Left kidney (tissue), 2 donors: ENCODE results near the gene VSX1. TPM values are rescaled to one million over a fixed set of nuclear protein-coding genes. Genes with fewer than 3 reads are reported as not detected.

ENCODE experiments used
- DNase-seq: peaks from one replicate; pipeline ENCODE4 v3.0.0-alpha.2; 2013
- polyA plus RNA-seq: library from polyadenylated mRNA; unstranded; fragments of 120-200 nt; gene quantifications from one replicate; pipeline ENCODE4 v1.2.1, GENCODE V29; 2013; ENCODE audit not compliant: insufficient read length

The VSX1 gene
- polyA plus RNA-seq, 1 donor = not detected

GRCh38 chr20:25065625-25066338, 16.2 kb downstream of the VSX1 start:
- DNase-seq = no peak

- DNase-seq = no peak
Observed at GRCh38 chr20:25065072-25065624, 16.8 kb downstream of the VSX1 start.

- no peak for DNase-seq
Observed at GRCh38 chr20:25064561-25065071, 17.3 kb downstream of the VSX1 start.

GRCh38 chr20:25063981-25064380, 18.0 kb downstream of the VSX1 start:
- no peak for DNase-seq

GRCh38 chr20:25063546-25063945, 18.4 kb downstream of the VSX1 start:
- DNase-seq = no peak

GRCh38 chr20:25062841-25063240, 19.1 kb downstream of the VSX1 start:
- no peak for DNase-seq

GRCh38 chr20:25061821-25062530, 20.0 kb downstream of the VSX1 start:
- no peak for DNase-seq

GRCh38 chr20:25061103-25061799, 20.7 kb downstream of the VSX1 start:
- no peak for DNase-seq

- DNase-seq = no peak
Observed at GRCh38 chr20:25059866-25060465, 22.0 kb downstream of the VSX1 start.

GRCh38 chr20:25058847-25059810, 22.8 kb downstream of the VSX1 start:
- DNase-seq = no peak

GRCh38 chr20:25058051-25058846, 23.7 kb downstream of the VSX1 start, which contains the start of gene ACSS1:
TSS of gene ACSS1 (minus strand) at chr20:25058139. CDS start at chr20:25058102, 37 bp downstream.
- DNase-seq = no peak

- DNase-seq = no peak
Observed at GRCh38 chr20:25057234-25058050, 24.5 kb downstream of the VSX1 start.

GRCh38 chr20:25056690-25057233, 25.2 kb downstream of the VSX1 start:
- no peak for DNase-seq

- DNase-seq = no peak
Observed at GRCh38 chr20:25055711-25056495, 26.0 kb downstream of the VSX1 start.

- no peak for DNase-seq
Observed at GRCh38 chr20:25054995-25055629, 26.8 kb downstream of the VSX1 start.

- no peak for DNase-seq
Observed at GRCh38 chr20:25054096-25054820, 27.7 kb downstream of the VSX1 start.
